GM18508 (cell line): Measurements from ENCODE around the gene TP53I13.

Source experiments
- ATAC-seq: cut with Tn5 transposase; IDR thresholded peaks from one replicate; pipeline ENCODE4 v1.9.1; 2021; ENCODE audit warnings: moderate number of reproducible peaks; ENCODE audit not compliant: insufficient read depth, unreplicated experiment

TP53I13 gene

GRCh38 chr17:29566473-29567303 is 1.8 kb upstream of the TP53I13 start, which contains the start of gene ABHD15:
Gene ABHD15, minus strand, starts transcription at chr17:29567037. Its CDS starts 71 bp downstream, at chr17:29566966.
- ATAC-seq: no peak

GRCh38 chr17:29567304-29567553 is 1.3 kb upstream of the TP53I13 start:
- no peak for ATAC-seq

- peak; percentile 31 for ATAC-seq
Measured at GRCh38 chr17:29567554-29568330, 759 bp upstream of the TP53I13 start.

DNA sequence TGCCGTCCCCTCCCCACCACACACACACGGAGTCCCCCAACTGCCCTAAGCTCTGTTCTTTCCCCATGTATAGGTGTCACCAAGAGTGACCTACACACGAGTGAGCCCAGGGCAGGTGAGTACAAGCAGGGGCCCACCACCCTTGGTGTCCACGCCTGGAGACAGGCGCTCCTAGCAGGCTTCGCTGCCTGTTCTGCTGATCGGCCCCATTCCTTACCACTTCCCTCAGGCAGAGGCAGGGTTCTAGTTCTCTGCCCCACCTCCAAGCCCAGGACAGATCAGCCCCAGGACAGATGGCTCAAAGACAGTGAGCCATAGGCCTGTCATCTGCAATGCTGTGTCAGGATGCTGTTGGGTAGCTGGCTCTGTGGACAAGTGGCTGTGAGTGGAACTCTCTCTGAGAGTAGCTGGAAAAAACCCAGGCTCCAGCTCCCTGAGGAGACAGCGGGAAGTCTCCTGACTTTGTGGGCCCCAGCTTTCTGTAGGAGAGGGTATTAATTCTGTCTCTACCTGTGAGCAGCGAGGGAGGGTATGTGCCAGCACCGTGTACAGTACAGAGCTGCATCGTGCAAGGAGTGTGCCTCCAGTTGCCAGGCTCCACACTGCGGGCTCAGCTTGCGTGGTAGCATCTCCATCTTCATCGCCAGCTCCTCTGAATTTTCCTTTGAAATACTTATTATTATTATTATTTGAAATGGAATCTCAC is 897 bp downstream of the TP53I13 start:
- no peak for ATAC-seq

DNA sequence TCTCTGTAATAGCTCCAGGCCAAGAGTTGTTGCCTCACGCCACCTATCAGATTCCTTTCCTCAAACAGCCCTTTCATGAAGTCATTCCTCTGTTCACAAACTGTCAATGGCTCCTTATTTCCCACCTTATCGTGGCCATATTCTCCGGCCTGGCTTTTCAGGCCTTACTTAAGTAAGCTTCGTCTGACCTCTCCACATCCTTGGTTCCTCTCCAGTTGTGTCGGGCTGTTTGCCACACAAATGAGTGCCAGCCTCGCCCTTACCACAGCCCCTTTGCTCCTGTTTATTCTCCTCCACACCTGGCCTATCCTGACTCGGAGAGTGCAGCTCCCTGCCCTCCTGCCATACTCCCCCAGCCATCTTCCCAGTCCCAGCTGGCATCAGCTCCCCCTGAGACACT is 2.0 kb downstream of the TP53I13 start:
- ATAC-seq: no peak

DNA sequence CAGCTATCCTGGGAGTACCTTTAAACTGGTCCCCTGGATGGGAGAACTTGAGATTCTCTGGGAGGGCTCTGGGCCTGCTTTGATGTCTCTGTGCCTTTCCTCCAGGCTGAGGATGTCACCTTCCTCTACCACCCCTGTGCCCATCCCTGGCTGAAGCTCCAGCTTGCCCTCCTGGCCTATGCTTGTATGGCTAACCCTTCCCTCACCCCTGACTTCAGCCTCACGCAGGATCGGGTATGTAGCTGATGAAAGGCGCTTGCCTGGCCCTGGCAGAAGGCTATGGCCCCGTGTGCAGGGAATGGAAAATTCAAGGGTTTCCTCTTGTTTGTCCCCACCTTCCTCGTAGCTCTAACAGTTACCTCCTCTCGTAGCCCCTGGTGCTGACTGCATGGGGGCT is 3.0 kb downstream of the TP53I13 start:
- no peak for ATAC-seq

- ATAC-seq: no peak
Measured at GRCh38 chr17:29571883-29572681, 3.6 kb downstream of the TP53I13 start.

DNA sequence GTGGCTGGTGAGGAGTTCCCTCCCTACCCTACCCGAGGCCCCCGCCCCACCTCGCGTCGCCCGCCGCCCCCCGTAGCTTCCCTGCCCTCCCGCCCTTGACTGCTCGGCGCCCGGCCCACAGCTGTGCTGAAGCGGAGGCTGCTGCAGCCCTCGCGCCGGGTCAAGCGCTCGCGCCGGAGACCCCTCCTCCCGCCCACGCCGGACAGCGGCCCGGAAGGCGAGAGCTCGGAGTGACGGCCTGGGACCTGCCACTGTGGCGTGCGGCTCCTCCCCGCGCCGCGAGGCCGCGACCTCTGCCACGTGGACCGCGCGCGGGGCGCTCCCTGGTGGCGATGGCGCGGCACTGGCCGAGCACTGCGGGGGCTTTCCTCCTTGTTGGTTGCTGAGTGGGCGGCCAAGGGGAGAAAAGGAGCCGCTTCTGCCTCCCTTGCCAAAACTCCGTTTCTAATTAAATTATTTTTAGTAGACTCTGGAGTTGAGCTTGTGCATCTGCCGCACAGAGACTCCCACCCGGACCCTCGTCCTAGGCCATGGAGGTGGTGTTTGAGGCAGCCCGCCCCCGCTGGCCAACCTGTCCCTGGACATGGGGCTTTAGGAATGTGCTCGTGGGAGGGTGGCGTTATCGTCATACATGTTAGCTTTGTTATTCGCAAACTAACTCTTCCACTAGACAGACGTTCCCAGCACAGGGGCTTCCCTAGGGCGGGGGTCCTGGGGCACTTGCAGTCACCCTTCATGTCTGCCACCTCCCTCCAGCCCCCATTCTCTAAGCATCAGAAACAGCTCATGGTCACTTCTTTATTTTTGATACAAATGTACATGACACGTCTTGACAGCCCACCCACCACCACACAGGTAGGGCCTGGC is 4.4 kb downstream of the TP53I13 start:
- ATAC-seq: no peak

- no peak for ATAC-seq
Measured at GRCh38 chr17:29573558-29573869, 5.0 kb downstream of the TP53I13 start.

DNA sequence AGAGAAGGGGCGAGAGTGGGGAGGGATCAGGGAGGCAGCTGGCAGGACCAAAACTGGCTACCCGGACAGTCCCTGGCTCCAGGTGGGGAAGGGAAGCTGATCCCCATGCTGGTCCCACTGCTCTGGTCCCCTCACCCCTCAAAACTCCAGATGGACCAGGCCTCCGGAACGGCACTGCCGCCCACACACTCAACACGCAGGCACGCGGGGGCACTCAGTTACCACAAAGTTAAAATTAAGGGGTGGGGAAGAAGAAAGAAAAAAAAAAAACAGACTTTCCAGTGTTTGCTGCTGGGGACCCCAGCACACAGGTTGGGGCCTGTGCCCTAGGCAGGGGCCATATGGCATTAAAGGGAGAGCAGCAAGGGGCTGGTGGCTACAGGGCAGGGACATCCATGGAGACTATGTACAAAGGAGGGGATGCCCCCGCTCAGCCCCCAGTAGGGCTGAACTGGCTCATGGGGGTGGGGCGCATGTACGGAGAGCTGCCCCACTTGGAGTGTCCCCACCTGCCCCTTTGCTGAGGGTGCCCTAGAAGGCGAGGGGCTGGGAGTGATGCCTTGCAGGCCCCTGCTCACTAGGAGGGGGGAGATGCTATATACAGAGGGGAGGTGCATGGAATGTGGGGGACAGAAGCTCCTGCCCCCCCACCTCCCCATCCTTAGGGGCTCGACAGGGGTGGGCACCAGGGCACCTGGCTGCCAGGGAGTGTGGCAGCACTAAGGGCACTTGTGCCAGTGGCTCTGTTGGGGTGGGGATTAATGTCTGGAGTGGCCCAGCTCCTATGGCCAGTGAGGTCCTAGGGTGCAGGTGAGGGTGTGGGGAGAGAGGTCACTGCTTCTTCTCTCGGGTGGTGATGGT is 5.6 kb downstream of the TP53I13 start:
- no peak for ATAC-seq

DNA sequence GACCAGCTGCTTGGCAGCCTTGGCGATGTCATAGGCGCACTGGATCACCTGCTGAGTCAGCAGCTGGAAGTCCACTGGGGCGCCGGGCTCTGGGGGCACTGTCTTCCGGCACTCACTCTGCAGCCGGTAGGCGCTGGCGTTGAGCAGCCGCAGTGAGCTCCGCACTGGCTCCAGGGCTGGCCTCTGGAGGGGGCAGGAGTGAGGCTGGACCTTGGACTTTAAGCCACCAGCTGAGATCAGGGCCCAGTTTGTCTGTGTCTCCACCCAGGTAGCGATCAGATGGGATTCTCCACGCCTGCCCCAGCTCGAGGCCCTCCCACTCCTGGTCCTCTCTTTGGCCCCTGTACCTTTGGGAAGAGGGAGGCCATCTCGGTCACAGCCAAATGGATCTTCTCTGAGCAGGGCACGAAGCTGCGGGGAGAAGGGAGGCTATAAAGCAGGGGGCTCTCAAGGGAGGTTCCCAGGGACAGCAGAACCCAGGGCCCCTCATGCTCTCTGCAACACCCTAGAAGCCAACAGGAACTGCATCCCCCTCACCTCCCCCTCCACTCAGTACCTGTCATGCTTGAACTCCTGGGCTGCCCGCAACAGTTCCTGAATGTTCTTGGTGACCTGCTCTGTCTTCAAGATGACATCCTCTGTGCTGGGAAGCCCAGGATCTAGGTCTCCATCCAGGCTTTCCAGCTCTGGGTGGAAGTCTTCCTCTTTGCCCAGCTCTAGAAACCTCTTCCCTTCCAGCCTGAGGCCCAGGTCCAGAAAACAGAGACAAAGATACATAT is 6.4 kb downstream of the TP53I13 start:
- ATAC-seq: no peak

GRCh38 chr17:29575511-29576213 is 7.2 kb downstream of the TP53I13 start:
- no peak for ATAC-seq

GRCh38 chr17:29576214-29577000 is 7.9 kb downstream of the TP53I13 start:
- no peak for ATAC-seq

DNA sequence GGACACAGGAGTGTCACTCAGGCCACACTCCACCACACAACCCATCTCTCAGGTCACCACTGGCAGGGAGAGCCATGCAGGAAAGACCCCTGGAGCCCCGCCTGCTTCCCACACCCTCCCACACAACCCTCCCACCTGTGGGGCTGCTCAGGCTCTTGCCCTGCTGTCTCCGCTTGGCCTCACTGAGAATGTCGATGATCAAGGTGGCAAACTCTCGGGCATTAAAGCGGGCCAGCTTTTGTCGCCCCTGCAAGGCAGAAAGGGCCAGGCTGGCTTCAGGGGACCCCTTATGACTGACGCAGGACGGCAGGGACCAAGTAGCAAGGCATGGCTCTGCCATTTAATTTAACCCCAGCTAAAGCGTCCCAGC is 8.5 kb downstream of the TP53I13 start:
- no peak for ATAC-seq

GRCh38 chr17:29577385-29578211 is 9.1 kb downstream of the TP53I13 start:
- ATAC-seq: no peak
